Measurements from ENCODE around the gene SETD4. TPM values are rescaled to one million over a fixed set of nuclear protein-coding genes. Genes with fewer than 3 reads are reported as not detected.
"Not testable (repeated sequence)": the region's sequence is repeated elsewhere in the genome, so short reads cannot be mapped to it uniquely, and the experiment has no call there.

Gene SETD4
- total RNA-seq, 1 experiment from 2014 or later: 12.5 TPM

- no TSS peak for BruUV-seq (replicated peaks)
- Histone ChIP-seq H3K4me3 (ENCODE audit: low read length) (no peak overlapping the region), H3K4me2 (ENCODE audit: low read length) (no peak overlapping the region), H3K79me2 (ENCODE audit: low read length) (peaks cover 16% of the 10 kb centered on the region), H3K27me3 (ENCODE audit: low read length) (no peaks in the 10 kb centered on the region), H3F3A (ENCODE audit: low read length, unreplicated experiment) (no peaks in the 10 kb centered on the region), H3K36me3 (ENCODE audit: low read depth, low read length) (peaks cover 16% of the 10 kb centered on the region), H3K9me2 (replicated peaks; ENCODE audit: low read length) (no peaks in the 10 kb centered on the region), H3K4me1 (ENCODE audit: insufficient read depth, low read length) (peaks cover 18% of the 10 kb centered on the region), H3K9me3 (ENCODE audit: low read length) (no peaks in the 10 kb centered on the region), H4K20me1 (ENCODE audit: low read length) (no peaks in the 10 kb centered on the region), H3K27ac (ENCODE audit: low read length) (no peak overlapping the region), H3K9ac (ENCODE audit: low read length) (no peak overlapping the region), H2AFZ (ENCODE audit: low read length) (no peak overlapping the region)
- no peak for TF ChIP-seq CTCF (conservative IDR thresholded peaks at IDR 0.05; ENCODE audit: low read depth, low read length)
- no peak for TF ChIP-seq EZH2phosphoT487 (IDR thresholded peaks at IDR 0.05; ENCODE audit: borderline replicate concordance, low read length)
- TF ChIP-seq EZH2 (IDR thresholded peaks at IDR 0.05; ENCODE audit: low read length, unreplicated experiment): no peak
- intact Hi-C loops (cut with micrococcal nuclease): no loop called here
- ChIA-PET POLR2A (ENCODE audit: unreplicated experiment) (no interaction called here), CTCF (no interaction called here)
- DNase-seq (no peak), ATAC-seq (no peak)
These were observed 15.6 kb upstream of the SETD4 start for GRCh38 chr21:36075953-36076352.

- Histone ChIP-seq H3K27me3 (ENCODE audit: low read length) (no peaks in the 10 kb centered on the region), H3F3A (ENCODE audit: low read length, unreplicated experiment) (no peaks in the 10 kb centered on the region), H3K27ac (ENCODE audit: low read length) (no peak overlapping the region), H3K4me1 (ENCODE audit: insufficient read depth, low read length) (peaks cover 25% of the 10 kb centered on the region), H3K9me3 (ENCODE audit: low read length) (no peaks in the 10 kb centered on the region), H3K36me3 (ENCODE audit: low read depth, low read length) (peaks cover 16% of the 10 kb centered on the region), H3K4me2 (ENCODE audit: low read length) (no peak overlapping the region), H3K79me2 (ENCODE audit: low read length) (peaks cover 24% of the 10 kb centered on the region), H2AFZ (ENCODE audit: low read length) (no peak overlapping the region), H3K9me2 (replicated peaks; ENCODE audit: low read length) (no peaks in the 10 kb centered on the region), H3K9ac (ENCODE audit: low read length) (no peak overlapping the region), H3K4me3 (ENCODE audit: low read length) (no peak overlapping the region), H4K20me1 (ENCODE audit: low read length) (no peaks in the 10 kb centered on the region)
- BruUV-seq (replicated peaks): no TSS peak
- intact Hi-C loops (cut with micrococcal nuclease): no loop called here
- ATAC-seq: peak; percentile 23; the same call in 1 of the 2 replicates
- DNase-seq: no peak
- ChIA-PET CTCF (no interaction called here), POLR2A (ENCODE audit: unreplicated experiment) (interaction anchor here (0.6 kb wide), 1 partner anchor 38 kb away, joined by 3 read pairs; no protein-coding TSS in a partner anchor)
- TF ChIP-seq EZH2phosphoT487 (IDR thresholded peaks at IDR 0.05; ENCODE audit: borderline replicate concordance, low read length) (no peak), CTCF (conservative IDR thresholded peaks at IDR 0.05; ENCODE audit: low read depth, low read length) (no peak)
These were observed 14.8 kb upstream of the SETD4 start for GRCh38 chr21:36075171-36075570.

GRCh38 chr21:36073911-36074310 is 13.6 kb upstream of the SETD4 start:
- H3K9me3 ChIP-seq (ENCODE audit: low read length); ATAC-seq; H3K4me2 ChIP-seq (ENCODE audit: low read length); H3K9ac ChIP-seq (ENCODE audit: low read length); H3K27ac ChIP-seq (ENCODE audit: low read length); H4K20me1 ChIP-seq (ENCODE audit: low read length); H3K4me3 ChIP-seq (ENCODE audit: low read length); DNase-seq; BruUV-seq (replicated peaks); H3K27me3 ChIP-seq (ENCODE audit: low read length); intact Hi-C loops (cut with micrococcal nuclease); H2AFZ ChIP-seq (ENCODE audit: low read length); CTCF ChIA-PET; POLR2A ChIA-PET (ENCODE audit: unreplicated experiment); H3F3A ChIP-seq (ENCODE audit: low read length, unreplicated experiment); H3K9me2 ChIP-seq (replicated peaks; ENCODE audit: low read length): not testable (repeated sequence)
- Histone ChIP-seq H3K79me2 (ENCODE audit: low read length) (peaks cover 35% of the 10 kb centered on the region), H3K36me3 (ENCODE audit: low read depth, low read length) (peaks cover 23% of the 10 kb centered on the region), H3K4me1 (ENCODE audit: insufficient read depth, low read length) (peaks cover 25% of the 10 kb centered on the region)
